HCT116 (cell line): ENCODE results near the gene NDOR1. TPM values are rescaled to one million over a fixed set of nuclear protein-coding genes. Genes with fewer than 3 reads are reported as not detected.
A peak's percentile ranks its signal among the peaks of the same experiment; 100 is the strongest.

Experiments
- EGR1 ChIP-seq: IDR thresholded peaks from 2 replicates; pipeline ENCODE4 v1.6.1; 2012; ENCODE audit warnings: low read depth
- ELF1 ChIP-seq: IDR thresholded peaks from 2 replicates; pipeline ENCODE4 v1.6.1; 2012; ENCODE audit warnings: low read depth, borderline replicate concordance
- EZH2 ChIP-seq: fragments of 200-600 bp; sonication (generic); IDR thresholded peaks from 2 replicates; pipeline ENCODE4 v1.6.1; 2017; ENCODE audit warnings: antibody characterized with exemption, mixed run types
- EZH2phosphoT487 ChIP-seq: fragments of 200-600 bp; IDR thresholded peaks from 2 replicates; pipeline ENCODE4 v1.6.1; 2018; ENCODE audit warnings: antibody characterized with exemption, borderline replicate concordance
- FOSL1 ChIP-seq: IDR thresholded peaks from 2 replicates; pipeline ENCODE4 v1.6.1; 2012; ENCODE audit warnings: low read depth
- POLR2AphosphoS5 ChIP-seq: IDR thresholded peaks from 2 replicates; pipeline ENCODE4 v1.6.1; 2011; ENCODE audit warnings: mild to moderate bottlenecking, low read depth, low read length, moderate library complexity
- RAD21 ChIP-seq: IDR thresholded peaks from 2 replicates; pipeline ENCODE4 v1.6.1; 2012; ENCODE audit warnings: low read depth, mild to moderate bottlenecking
- SIN3A ChIP-seq: IDR thresholded peaks from 2 replicates; pipeline ENCODE4 v1.6.1; 2012; ENCODE audit warnings: low read depth
- SP1 ChIP-seq: IDR thresholded peaks from 2 replicates; pipeline ENCODE4 v1.6.1; 2012; ENCODE audit warnings: low read depth
- YY1 ChIP-seq: IDR thresholded peaks from 2 replicates; pipeline ENCODE4 v1.6.1; 2011; ENCODE audit warnings: low read length, low read depth, moderate library complexity, mild to moderate bottlenecking; ENCODE audit not compliant: insufficient replicate concordance; ENCODE audit errors: extremely low read depth
- ZNF274 ChIP-seq: fragments of 200-500 bp; sonication (Bioruptor generic); IDR thresholded peaks from 2 replicates; pipeline ENCODE4 v1.6.1; 2014; ENCODE audit warnings: mild to moderate bottlenecking, low read depth, low read length, inconsistent platforms
- total RNA-seq: library from RNA; stranded (reverse); gene quantifications from one replicate; pipeline ENCODE4 v1.2.1, GENCODE V29; 2021; ENCODE audit not compliant: unreplicated experiment
- TF ChIP-seq, protein P1 (sequence below), 3 experiments: fragments of 200-600 bp in 1 of 3; sonication (generic) in 1 of 3; IDR thresholded peaks in 2 of 3; conservative IDR thresholded peaks in 1 of 3; 2 replicates each; pipeline ENCODE4 v1.5.1; 2012 to 2017; ENCODE audit warnings: low read depth in 2 of 3, low read length in 2 of 3, antibody characterized with exemption in 1 of 3, borderline replicate concordance in 1 of 3, control low read depth in 1 of 3, mild to moderate bottlenecking in 1 of 3, mixed read lengths in 1 of 3, mixed run types in 1 of 3, moderate library complexity in 1 of 3; ENCODE audit not compliant: insufficient read depth in 1 of 3

NDOR1 gene
- total RNA-seq, 1 experiment from 2014 or later, result 28.4 TPM

DNA sequence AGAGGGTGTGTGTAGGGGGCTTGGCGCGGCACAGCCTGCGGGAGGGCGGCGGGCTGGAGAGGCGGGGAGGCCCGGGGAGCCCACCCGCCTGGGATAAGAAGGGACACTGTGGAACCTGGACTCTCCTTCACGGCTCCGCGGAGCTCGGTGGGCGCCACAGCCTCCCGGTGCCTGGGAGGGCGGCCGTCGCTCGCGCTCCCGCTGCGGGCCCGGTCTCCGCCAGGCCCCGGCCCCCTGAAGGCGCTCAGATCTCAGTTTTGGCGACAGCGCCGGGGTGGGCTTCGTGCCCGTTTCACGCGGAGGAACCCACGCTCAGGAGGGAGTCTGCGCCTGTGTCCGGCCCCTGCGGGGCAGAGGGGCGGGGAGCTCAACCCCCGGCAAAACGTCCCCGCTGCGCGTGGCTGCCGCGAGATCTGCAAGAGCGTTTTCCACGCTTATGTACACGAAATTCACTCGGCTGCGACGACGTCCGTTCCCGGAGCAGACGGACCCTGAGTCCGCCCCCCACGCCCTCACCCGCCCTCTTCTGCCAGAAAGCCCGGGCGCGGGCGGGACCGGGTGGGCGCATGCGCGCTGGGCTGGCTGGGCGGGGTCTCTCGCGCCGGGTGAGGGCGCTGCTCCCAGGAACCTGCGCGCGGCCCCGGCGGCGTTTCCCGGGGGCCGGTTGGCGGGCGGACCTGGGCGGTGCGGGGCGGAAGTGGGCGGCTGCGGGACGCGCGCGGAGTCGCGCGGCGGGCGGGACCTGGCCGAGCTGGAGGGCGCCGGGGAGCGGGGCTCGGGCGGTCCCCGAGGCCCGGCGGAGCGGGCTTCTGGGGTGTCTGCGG, 49.3 kb downstream of the NDOR1 start, which contains the start of gene NELFB (continued):
- TF ChIP-seq SP1 (no peak), POLR2AphosphoS5 (peak; percentile 81), SIN3A (no peak), EZH2 (no peak), FOSL1 (no peak), ELF1 (no peak), ZNF274 (no peak), EGR1 (no peak), RAD21 (no peak), EZH2phosphoT487 (no peak), YY1 (peak; percentile 67)
- TF ChIP-seq, protein P1, sequence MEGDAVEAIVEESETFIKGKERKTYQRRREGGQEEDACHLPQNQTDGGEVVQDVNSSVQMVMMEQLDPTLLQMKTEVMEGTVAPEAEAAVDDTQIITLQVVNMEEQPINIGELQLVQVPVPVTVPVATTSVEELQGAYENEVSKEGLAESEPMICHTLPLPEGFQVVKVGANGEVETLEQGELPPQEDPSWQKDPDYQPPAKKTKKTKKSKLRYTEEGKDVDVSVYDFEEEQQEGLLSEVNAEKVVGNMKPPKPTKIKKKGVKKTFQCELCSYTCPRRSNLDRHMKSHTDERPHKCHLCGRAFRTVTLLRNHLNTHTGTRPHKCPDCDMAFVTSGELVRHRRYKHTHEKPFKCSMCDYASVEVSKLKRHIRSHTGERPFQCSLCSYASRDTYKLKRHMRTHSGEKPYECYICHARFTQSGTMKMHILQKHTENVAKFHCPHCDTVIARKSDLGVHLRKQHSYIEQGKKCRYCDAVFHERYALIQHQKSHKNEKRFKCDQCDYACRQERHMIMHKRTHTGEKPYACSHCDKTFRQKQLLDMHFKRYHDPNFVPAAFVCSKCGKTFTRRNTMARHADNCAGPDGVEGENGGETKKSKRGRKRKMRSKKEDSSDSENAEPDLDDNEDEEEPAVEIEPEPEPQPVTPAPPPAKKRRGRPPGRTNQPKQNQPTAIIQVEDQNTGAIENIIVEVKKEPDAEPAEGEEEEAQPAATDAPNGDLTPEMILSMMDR (IDR thresholded peaks at IDR 0.05 in 2 of 3, conservative IDR thresholded peaks at IDR 0.05 in 1 of 3; ENCODE audit: borderline replicate concordance in 1 of 3, insufficient read depth in 1 of 3, low read depth in 2 of 3, low read length in 2 of 3), result no peak
